Measurements from ENCODE around the gene RAB34. TPM values are rescaled to one million over a fixed set of nuclear protein-coding genes. Genes with fewer than 3 reads are reported as not detected.

The RAB34 gene
- total RNA-seq, 1 experiment from 2014 or later = 284 TPM

DNA sequence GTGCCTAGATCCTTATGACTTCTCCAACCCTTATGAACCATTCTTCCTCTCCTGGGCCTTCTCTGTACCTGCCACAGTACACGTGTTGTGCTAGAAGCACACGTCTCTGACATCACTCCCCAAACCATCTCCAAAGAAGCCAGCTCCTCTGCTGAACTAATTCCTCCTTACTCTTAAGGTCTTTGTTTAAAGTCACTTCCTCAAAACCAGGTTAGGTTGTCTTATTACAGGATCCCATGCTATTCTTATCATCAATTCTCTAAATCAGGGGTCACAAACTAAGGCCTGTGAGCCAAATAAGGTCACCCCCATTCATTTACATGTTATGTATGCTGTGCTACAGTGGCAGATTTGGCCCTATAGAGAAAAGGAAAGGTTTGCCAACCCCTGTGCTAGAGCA lies 51.7 kb downstream of the RAB34 start:
- Histone ChIP-seq H3K27me3 (ENCODE audit: control insufficient read depth, insufficient read depth, low read length) (no peaks in the 10 kb centered on the region), H3K9me3 (ENCODE audit: control insufficient read depth, insufficient read depth, low read depth, low read length) (no peaks in the 10 kb centered on the region), H3K4me3 (ENCODE audit: low read depth in 2 of 2, low read length in 2 of 2) (no peak overlapping the region), H3K27ac (ENCODE audit: low read length) (no peak overlapping the region), H3K36me3 (ENCODE audit: control insufficient read depth, insufficient read depth, low read length) (peaks cover 9% of the 10 kb centered on the region), H3K4me1 (ENCODE audit: control insufficient read depth, insufficient read depth, low read length) (peaks cover 10% of the 10 kb centered on the region)
- ChIA-PET POLR2A (no interaction called here), CTCF (no interaction called here)
- intact Hi-C loops (cut with micrococcal nuclease; ENCODE audit: unreplicated experiment) = no loop called here
- TF ChIP-seq SIN3A (IDR thresholded peaks at IDR 0.05; ENCODE audit: borderline replicate concordance, insufficient read depth, low read depth, low read length) = no peak
- TF ChIP-seq TCF7L2 (IDR thresholded peaks at IDR 0.05; ENCODE audit: low read depth, low read length) = no peak
- no peak for TF ChIP-seq POLR2AphosphoS5 (IDR thresholded peaks at IDR 0.05; ENCODE audit: low read depth, low read length)
- TF ChIP-seq, protein P1, sequence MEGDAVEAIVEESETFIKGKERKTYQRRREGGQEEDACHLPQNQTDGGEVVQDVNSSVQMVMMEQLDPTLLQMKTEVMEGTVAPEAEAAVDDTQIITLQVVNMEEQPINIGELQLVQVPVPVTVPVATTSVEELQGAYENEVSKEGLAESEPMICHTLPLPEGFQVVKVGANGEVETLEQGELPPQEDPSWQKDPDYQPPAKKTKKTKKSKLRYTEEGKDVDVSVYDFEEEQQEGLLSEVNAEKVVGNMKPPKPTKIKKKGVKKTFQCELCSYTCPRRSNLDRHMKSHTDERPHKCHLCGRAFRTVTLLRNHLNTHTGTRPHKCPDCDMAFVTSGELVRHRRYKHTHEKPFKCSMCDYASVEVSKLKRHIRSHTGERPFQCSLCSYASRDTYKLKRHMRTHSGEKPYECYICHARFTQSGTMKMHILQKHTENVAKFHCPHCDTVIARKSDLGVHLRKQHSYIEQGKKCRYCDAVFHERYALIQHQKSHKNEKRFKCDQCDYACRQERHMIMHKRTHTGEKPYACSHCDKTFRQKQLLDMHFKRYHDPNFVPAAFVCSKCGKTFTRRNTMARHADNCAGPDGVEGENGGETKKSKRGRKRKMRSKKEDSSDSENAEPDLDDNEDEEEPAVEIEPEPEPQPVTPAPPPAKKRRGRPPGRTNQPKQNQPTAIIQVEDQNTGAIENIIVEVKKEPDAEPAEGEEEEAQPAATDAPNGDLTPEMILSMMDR (IDR thresholded peaks at IDR 0.05) = no peak
- TF ChIP-seq, protein P2, sequence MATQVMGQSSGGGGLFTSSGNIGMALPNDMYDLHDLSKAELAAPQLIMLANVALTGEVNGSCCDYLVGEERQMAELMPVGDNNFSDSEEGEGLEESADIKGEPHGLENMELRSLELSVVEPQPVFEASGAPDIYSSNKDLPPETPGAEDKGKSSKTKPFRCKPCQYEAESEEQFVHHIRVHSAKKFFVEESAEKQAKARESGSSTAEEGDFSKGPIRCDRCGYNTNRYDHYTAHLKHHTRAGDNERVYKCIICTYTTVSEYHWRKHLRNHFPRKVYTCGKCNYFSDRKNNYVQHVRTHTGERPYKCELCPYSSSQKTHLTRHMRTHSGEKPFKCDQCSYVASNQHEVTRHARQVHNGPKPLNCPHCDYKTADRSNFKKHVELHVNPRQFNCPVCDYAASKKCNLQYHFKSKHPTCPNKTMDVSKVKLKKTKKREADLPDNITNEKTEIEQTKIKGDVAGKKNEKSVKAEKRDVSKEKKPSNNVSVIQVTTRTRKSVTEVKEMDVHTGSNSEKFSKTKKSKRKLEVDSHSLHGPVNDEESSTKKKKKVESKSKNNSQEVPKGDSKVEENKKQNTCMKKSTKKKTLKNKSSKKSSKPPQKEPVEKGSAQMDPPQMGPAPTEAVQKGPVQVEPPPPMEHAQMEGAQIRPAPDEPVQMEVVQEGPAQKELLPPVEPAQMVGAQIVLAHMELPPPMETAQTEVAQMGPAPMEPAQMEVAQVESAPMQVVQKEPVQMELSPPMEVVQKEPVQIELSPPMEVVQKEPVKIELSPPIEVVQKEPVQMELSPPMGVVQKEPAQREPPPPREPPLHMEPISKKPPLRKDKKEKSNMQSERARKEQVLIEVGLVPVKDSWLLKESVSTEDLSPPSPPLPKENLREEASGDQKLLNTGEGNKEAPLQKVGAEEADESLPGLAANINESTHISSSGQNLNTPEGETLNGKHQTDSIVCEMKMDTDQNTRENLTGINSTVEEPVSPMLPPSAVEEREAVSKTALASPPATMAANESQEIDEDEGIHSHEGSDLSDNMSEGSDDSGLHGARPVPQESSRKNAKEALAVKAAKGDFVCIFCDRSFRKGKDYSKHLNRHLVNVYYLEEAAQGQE (IDR thresholded peaks at IDR 0.05; ENCODE audit: insufficient read depth in 1 of 2, low read depth in 2 of 2, low read length in 1 of 2) = no peak
- in situ Hi-C loops (cut with HindIII; ENCODE audit: low pct_unique_long_range_greater_than_20kb, low sequenced_read_pairs) = no loop called here
- no TSS peak for BruUV-seq (replicated peaks)
- DNase-seq (ENCODE audit: low read depth, low spot score) = no peak
- no peak for ATAC-seq

Other genes starting within 250 kb of the RAB34 start
- not detected for gene SLC13A2, start 244.2 kb downstream of the RAB34 start, total RNA-seq (2021; ENCODE audit: unreplicated experiment)
- gene FOXN1, start 211.5 kb downstream of the RAB34 start, total RNA-seq (2021; ENCODE audit: unreplicated experiment) = not detected
- gene UNC119, start 165.2 kb downstream of the RAB34 start, total RNA-seq (2021; ENCODE audit: unreplicated experiment) = 44.7 TPM
- gene PIGS, start 146.3 kb downstream of the RAB34 start, total RNA-seq (2021; ENCODE audit: unreplicated experiment) = 78.8 TPM
- gene ALDOC, start 141.0 kb downstream of the RAB34 start, total RNA-seq (2021; ENCODE audit: unreplicated experiment) = 13.4 TPM
- 152 TPM for gene SPAG5, start 118.8 kb downstream of the RAB34 start, total RNA-seq (2021; ENCODE audit: unreplicated experiment)
- 17.2 TPM for gene RSKR, start 103.7 kb downstream of the RAB34 start, total RNA-seq (2021; ENCODE audit: unreplicated experiment)
- gene BLTP2, start 72.7 kb downstream of the RAB34 start, total RNA-seq (2021; ENCODE audit: unreplicated experiment) = 271 TPM
- gene SDF2, start 56.0 kb downstream of the RAB34 start, total RNA-seq (2021; ENCODE audit: unreplicated experiment) = 72.1 TPM
- gene SUPT6H, start 55.7 kb downstream of the RAB34 start, total RNA-seq (2021; ENCODE audit: unreplicated experiment) = 108 TPM
- 4.9 TPM for gene PROCA1, start 6.0 kb downstream of the RAB34 start, total RNA-seq (2021; ENCODE audit: unreplicated experiment)
- gene RPL23A, start 2.1 kb upstream of the RAB34 start, total RNA-seq (2021; ENCODE audit: unreplicated experiment) = 1,475 TPM
- 55.7 TPM for gene TLCD1, start 8.4 kb upstream of the RAB34 start, total RNA-seq (2021; ENCODE audit: unreplicated experiment)
- 11.9 TPM for gene NEK8, start 10.9 kb upstream of the RAB34 start, total RNA-seq (2021; ENCODE audit: unreplicated experiment)
- 108 TPM for gene TRAF4, start 26.1 kb upstream of the RAB34 start, total RNA-seq (2021; ENCODE audit: unreplicated experiment)
- gene FAM222B, start 124.9 kb upstream of the RAB34 start, total RNA-seq (2021; ENCODE audit: unreplicated experiment) = 38.5 TPM
- gene ERAL1, start 137.1 kb upstream of the RAB34 start, total RNA-seq (2021; ENCODE audit: unreplicated experiment) = 74.2 TPM
- gene FLOT2, start 179.9 kb upstream of the RAB34 start, total RNA-seq (2021; ENCODE audit: unreplicated experiment) = 110 TPM
- gene DHRS13, start 185.2 kb upstream of the RAB34 start, total RNA-seq (2021; ENCODE audit: unreplicated experiment) = 5.2 TPM
- gene PHF12, start 233.7 kb upstream of the RAB34 start, total RNA-seq (2021; ENCODE audit: unreplicated experiment) = 79.1 TPM